Smooth muscle cell (in vitro differentiated cells): ENCODE results near the gene PPM1B. TPM values are rescaled to one million over a fixed set of nuclear protein-coding genes. Genes with fewer than 3 reads are reported as not detected.

Experiments
- polyA plus RNA-seq: library from polyadenylated mRNA; unstranded; fragments of >200 nt; fragmentation: Nextera tagmentation; extraction: Ambion mirVana; gene quantifications from 2 replicates; pipeline ENCODE4 v1.2.1, GENCODE V29; 2016
- small RNA-seq: library from RNA; depleted of rRNA; stranded (forward); fragments of <200 nt; gene quantifications from one replicate; pipeline ENCODE3, GENCODE V24; 2014
- total RNA-seq: library from RNA; depleted of rRNA; stranded (reverse); fragments of >200 nt; gene quantifications from 2 replicates; pipeline ENCODE4 v1.2.3, GENCODE V29; 2014

PPM1B gene
- total and polyA plus RNA-seq, 2 experiments from 2014 or later = 20.8 to 27.0 TPM

Small RNAs within 50 kb of the gene (small RNA-seq; reads per million reads assigned to genes)
- not detected for gene RNU6-566P

Other genes starting within 250 kb of the PPM1B start
- 45.6 and 68.4 TPM in 2 replicates for gene LRPPRC, start 172.9 kb upstream of the PPM1B start, total RNA-seq
- 19.9 and 22.4 TPM in 2 replicates for gene LRPPRC, start 172.9 kb upstream of the PPM1B start, polyA plus RNA-seq
- gene SLC3A1, start 106.6 kb downstream of the PPM1B start, total RNA-seq = not detected in 2 replicates
- gene SLC3A1, start 106.6 kb downstream of the PPM1B start, polyA plus RNA-seq = 0.13 and 0.86 TPM in 2 replicates
- 43.8 and 45.4 TPM in 2 replicates for gene PREPL, start 192.6 kb downstream of the PPM1B start, total RNA-seq
- gene PREPL, start 192.6 kb downstream of the PPM1B start, polyA plus RNA-seq = 16.2 and 16.7 TPM in 2 replicates
- gene CAMKMT, start 193.1 kb downstream of the PPM1B start, total RNA-seq = 4.2 and 7.6 TPM in 2 replicates
- gene CAMKMT, start 193.1 kb downstream of the PPM1B start, polyA plus RNA-seq = 7.2 and 9.1 TPM in 2 replicates